GM19025 (cell line): ENCODE data around the gene CIDEB.

Source experiments
- ATAC-seq: cut with Tn5 transposase; IDR thresholded peaks from one replicate; pipeline ENCODE4 v1.9.1; 2021; ENCODE audit warnings: mild to moderate bottlenecking, low read depth, moderate library complexity; ENCODE audit not compliant: unreplicated experiment

Gene CIDEB

DNA sequence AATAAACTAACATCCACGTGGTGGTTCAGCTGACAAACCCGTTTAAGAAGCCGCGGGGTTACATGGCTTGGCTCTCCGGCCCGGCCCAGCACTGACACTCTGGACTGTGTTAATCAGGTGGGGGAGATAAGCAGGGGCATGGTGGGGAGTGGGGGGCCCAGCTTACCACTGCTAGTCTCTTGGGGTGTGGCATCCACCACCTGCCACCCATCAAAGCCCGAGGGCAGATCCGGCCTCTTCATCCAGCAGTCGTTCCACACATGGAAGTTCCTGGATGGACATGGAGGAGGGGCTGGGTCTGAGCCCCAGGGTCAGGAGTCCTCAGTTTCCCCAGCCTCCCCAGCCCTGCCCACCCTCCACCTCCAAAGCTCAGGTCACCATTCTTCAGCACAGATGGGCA is 49.7 kb downstream of the CIDEB start:
- no peak for ATAC-seq

DNA sequence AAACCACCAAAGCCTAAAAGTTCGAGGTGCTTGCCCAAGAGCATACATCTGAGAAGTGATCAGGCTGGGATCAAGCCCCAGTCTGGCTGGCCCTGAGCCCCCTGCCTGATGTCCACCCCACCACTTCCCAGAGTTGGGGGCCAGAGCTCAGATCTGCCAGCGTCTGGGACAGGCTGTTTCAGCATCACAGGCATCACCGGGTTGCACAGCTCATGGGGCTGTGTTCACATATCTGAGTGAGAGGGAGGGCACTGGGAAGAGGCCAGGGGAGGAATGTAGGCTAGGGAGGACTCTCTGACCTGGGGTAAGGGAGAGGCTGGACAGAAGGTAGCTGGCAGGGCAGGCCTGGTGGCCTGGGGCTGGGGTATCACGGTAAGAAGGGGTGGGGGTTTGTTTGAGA is 50.8 kb downstream of the CIDEB start:
- ATAC-seq, result no peak

DNA sequence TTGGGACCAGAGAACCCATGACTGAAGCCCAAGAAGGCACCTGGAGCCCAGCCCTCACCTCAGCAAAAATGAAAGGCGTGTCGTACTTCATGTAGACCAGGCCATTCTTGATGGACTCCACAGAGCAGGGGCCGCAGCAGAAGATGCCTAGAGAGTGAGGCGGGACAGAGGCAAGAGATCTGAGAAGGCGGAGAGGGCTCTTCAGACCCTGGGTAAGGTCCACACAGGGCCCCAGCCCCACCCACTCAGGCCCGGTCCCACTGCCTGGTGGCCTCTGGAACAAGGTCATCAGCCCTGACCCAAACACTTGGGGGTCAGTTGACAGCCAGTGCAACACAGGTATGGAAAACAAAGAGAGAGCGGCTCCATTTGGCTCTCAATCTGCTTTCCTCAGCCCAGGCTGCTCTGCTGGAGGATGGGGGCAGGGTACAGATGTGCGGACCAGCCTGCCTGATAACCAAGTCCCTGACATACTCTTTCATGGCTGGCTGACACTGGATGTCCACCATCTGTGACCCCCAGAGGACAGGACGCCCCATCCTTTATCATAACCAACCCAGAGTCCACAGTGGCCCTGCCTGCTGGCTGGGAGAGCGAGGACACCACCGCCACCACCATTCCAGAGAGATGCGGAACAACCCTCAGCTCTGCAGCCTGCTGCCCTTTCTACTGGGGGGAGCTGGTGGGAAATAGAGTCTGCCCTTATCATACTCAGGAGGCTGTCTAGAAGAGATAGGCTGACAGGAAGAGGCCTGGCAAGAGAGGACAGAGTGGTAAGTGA is 51.7 kb downstream of the CIDEB start:
- ATAC-seq, result no peak

DNA sequence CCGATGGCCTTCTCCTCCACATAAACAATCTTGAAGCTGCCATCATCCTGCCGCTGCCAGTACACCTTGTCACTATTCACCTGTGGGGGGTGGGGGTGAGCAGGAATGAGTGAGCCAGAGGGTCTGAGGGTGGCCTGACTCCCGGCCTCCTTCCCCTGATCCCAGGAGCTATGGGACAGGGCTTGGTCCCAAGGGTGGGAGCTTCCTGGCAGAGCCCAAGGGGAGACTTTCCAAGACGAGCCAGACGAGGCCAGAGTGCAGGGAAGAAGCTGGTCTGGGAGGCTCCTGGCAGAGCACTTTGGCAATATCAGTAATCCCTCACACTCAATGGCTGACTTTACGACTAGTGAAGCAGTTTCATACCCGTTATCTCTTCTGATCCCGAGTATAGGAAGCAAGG is 52.3 kb downstream of the CIDEB start:
- ATAC-seq, result no peak
